HL-60 (cell line): ENCODE results near the gene C15orf62.

Source experiments
- DNase-seq, 2 experiments: peaks; one replicate each; pipeline ENCODE4 v3.0.0-alpha.2; 2010 to 2020; ENCODE audit warnings: low read depth in 1 of 2, low spot score in 1 of 2
- H3K27ac ChIP-seq: fragments of 250-450 bp; sonication (Bioruptor Pico); replicated peaks from 2 replicates; pipeline ENCODE4 v1.5.1; 2020; ENCODE audit warnings: mild to moderate bottlenecking, moderate library complexity
- H3K27me3 ChIP-seq: fragments of 250-450 bp; sonication (Bioruptor Pico); 2 replicates; pipeline ENCODE4 v1.5.1; 2021; ENCODE audit warnings: mild to moderate bottlenecking, moderate library complexity; ENCODE audit not compliant: insufficient read depth, poor library complexity, severe bottlenecking
- H3K4me3 ChIP-seq: replicated peaks from 2 replicates; pipeline ENCODE4 v1.5.1; 2011; ENCODE audit warnings: mild to moderate bottlenecking, control low read depth, low read length; ENCODE audit not compliant: insufficient read depth
- GABPA ChIP-seq: IDR thresholded peaks from 2 replicates; pipeline ENCODE4 v1.6.1; 2012; ENCODE audit warnings: low read depth
- POLR2AphosphoS5 ChIP-seq: IDR thresholded peaks from 2 replicates; pipeline ENCODE4 v1.6.1; 2012; ENCODE audit warnings: low read depth
- SPI1 ChIP-seq: IDR thresholded peaks from 2 replicates; pipeline ENCODE4 v1.6.1; 2012; ENCODE audit warnings: low read depth, mild to moderate bottlenecking, borderline replicate concordance
- TF ChIP-seq, protein P1 (sequence below): IDR thresholded peaks from one replicate; pipeline ENCODE4 v1.5.1; 2011; ENCODE audit warnings: low read length, control low read depth, inconsistent platforms; ENCODE audit not compliant: insufficient read depth
- TF ChIP-seq, protein P2 (sequence below): IDR thresholded peaks from 2 replicates; pipeline ENCODE4 v1.6.1; 2012; ENCODE audit warnings: low read depth; ENCODE audit not compliant: insufficient replicate concordance

Gene C15orf62

DNA sequence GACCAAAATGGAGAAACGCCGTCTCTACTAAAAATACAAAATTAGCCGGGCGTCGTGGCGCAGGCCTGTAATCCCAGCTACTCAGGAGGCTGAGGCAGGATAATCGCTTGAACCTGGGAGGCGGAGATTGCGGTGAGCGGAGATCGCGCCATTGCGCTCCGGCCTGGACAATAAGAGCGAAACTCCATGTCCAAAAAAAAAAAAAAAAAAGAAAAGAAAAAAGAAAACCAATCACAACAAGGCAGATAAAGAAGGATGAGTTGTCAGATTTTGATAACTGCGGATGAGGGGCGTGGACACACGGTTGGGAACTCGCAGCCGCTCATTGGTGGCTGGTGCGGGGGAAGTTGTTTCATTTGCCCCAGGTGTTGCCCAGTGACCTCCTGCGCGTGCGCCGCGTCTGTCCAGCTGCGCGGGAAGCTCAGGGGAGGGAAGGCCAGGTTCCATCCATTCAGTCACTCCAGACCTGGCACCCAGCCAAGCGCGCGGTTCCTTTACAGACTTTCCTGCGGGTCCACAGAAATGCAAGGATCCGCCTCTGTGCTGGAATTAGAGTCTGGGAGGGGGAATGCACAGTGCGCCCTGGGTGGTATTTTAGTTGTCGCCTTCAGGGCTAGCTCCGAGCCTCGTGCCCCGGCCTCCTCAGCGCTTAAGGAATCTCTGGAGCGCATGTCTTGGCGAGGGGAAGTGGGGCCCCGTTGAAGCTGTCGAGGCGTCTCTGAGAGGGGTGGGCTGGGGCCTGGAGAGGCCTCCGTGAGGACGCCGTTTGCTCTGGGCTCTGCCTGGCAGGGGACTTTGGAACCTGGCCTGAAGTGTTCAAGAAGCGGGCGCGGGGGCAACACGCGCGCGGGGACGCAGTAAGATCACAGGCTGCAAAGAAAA lies 6.6 kb upstream of the C15orf62 start:
- H3K27ac ChIP-seq, result peak overlapping the region; percentile 89
- no peak; the same call in 1 of the 2 replicates for TF ChIP-seq GABPA
- TF ChIP-seq, protein P1, sequence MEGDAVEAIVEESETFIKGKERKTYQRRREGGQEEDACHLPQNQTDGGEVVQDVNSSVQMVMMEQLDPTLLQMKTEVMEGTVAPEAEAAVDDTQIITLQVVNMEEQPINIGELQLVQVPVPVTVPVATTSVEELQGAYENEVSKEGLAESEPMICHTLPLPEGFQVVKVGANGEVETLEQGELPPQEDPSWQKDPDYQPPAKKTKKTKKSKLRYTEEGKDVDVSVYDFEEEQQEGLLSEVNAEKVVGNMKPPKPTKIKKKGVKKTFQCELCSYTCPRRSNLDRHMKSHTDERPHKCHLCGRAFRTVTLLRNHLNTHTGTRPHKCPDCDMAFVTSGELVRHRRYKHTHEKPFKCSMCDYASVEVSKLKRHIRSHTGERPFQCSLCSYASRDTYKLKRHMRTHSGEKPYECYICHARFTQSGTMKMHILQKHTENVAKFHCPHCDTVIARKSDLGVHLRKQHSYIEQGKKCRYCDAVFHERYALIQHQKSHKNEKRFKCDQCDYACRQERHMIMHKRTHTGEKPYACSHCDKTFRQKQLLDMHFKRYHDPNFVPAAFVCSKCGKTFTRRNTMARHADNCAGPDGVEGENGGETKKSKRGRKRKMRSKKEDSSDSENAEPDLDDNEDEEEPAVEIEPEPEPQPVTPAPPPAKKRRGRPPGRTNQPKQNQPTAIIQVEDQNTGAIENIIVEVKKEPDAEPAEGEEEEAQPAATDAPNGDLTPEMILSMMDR, result no peak
- TF ChIP-seq, protein P2, sequence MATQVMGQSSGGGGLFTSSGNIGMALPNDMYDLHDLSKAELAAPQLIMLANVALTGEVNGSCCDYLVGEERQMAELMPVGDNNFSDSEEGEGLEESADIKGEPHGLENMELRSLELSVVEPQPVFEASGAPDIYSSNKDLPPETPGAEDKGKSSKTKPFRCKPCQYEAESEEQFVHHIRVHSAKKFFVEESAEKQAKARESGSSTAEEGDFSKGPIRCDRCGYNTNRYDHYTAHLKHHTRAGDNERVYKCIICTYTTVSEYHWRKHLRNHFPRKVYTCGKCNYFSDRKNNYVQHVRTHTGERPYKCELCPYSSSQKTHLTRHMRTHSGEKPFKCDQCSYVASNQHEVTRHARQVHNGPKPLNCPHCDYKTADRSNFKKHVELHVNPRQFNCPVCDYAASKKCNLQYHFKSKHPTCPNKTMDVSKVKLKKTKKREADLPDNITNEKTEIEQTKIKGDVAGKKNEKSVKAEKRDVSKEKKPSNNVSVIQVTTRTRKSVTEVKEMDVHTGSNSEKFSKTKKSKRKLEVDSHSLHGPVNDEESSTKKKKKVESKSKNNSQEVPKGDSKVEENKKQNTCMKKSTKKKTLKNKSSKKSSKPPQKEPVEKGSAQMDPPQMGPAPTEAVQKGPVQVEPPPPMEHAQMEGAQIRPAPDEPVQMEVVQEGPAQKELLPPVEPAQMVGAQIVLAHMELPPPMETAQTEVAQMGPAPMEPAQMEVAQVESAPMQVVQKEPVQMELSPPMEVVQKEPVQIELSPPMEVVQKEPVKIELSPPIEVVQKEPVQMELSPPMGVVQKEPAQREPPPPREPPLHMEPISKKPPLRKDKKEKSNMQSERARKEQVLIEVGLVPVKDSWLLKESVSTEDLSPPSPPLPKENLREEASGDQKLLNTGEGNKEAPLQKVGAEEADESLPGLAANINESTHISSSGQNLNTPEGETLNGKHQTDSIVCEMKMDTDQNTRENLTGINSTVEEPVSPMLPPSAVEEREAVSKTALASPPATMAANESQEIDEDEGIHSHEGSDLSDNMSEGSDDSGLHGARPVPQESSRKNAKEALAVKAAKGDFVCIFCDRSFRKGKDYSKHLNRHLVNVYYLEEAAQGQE, result no peak
- TF ChIP-seq SPI1, result peak; percentile 58; the same call in 1 of the 2 replicates
- no peak for TF ChIP-seq POLR2AphosphoS5
- H3K4me3 ChIP-seq, result peak overlapping the region; percentile 89
- H3K27me3 ChIP-seq, result no peaks in the 10 kb centered on the region
- DNase-seq, result peak; percentile 45 to 46

DNA sequence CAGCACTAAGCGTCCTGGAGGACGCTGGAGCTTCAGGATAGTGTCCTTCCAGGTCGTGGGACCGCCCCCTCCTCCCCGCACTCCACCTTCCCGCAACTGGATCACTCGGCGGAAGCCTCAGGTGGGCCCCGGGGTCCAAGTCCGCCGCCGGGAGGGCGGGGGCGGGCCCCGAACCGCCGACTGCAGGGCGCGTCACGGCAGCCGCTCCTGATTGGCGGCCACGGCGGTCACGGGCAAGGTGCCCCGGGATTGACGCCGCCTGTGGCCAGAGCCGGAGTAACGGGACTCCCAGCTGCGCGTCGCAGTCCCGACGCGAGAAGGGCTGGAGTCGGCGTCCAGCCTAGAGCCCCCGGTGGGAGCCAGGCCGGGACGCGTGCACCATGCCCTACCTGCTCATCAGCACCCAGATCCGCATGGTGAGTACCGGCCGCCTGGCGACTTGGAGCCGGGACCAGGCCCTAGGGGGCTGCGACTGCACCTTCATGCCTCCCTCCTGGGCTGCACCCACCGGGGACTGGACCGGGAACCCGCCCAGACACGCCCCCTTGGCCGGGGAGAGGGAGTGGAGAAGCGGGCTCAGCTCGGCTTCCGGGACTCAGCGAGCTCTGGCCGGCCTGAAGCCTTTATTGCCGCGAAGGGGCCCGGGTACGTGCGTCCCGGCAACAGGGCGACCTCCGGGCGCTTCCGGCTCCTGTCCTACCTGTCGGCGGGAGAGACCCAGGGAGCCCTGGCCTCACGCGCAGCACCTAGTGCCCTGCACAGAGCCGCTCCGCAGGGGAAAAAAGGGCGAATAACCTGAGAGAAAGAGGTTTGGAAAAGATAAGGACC lies 5.8 kb upstream of the C15orf62 start, which contains the start of gene GCHFR:
TSS of gene GCHFR (plus strand) at position 268 of the 828 bp plus-strand sequence. CDS start at position 381, 113 bp downstream.
- peak; percentile 74 to 77 for DNase-seq
- peak; percentile 84 for TF ChIP-seq POLR2AphosphoS5
- TF ChIP-seq, protein P2, result no peak
- TF ChIP-seq, protein P1, result no peak
- peak within 1 kb of the TSS; percentile 89 for H3K27ac ChIP-seq

DNA sequence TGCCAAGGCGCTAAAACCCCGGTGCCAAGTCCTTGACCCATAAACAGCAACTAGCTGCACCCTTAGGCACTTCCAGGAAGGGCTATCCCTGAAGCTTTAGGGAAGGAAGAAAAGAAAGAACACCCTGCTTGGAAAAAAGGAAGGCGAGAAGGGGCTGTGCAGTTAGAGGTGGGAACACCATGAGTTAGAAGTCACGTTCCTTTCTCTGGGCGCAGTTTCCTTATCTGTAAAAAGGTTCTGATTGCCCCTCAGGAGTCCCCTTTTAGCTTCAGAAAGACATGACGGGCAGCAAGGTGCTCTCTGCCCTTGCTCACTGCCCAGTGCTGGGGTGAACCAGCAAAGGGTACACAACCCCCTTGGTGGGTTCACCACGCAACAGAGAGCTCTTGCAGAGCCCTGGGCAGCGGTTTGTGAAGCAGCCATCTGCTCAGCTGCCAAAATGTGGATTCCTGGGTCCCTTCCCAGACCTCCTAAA lies 5.1 kb upstream of the C15orf62 start:
- peak in 1 of 2 experiments; percentile 33 for DNase-seq
- Histone ChIP-seq H3K27ac (peak overlapping the region; percentile 89), H3K27me3 (no peaks in the 10 kb centered on the region), H3K4me3 (peak overlapping the region; percentile 89)
- TF ChIP-seq SPI1 (no peak), GABPA (no peak), POLR2AphosphoS5 (no peak)
- TF ChIP-seq, protein P1, result no peak
- TF ChIP-seq, protein P2, result no peak

More for the DNA sequence above, 5.8 kb upstream of the C15orf62 start, which contains the start of gene GCHFR:
- no peaks in the 10 kb centered on the region for H3K27me3 ChIP-seq
- H3K4me3 ChIP-seq, result peak within 1 kb of the TSS; percentile 89
